Embryonic facial prominence (tissue), 1 donor: ENCODE data around the gene PNLIPRP1.

Experiments used
- DNase-seq: peaks from one replicate; pipeline ENCODE4 v3.0.0-alpha.2; 2016; ENCODE audit errors: extremely low spot score

The PNLIPRP1 gene

GRCh38 chr10:116599991-116600390 is 9.2 kb downstream of the PNLIPRP1 start:
- DNase-seq, result no peak

GRCh38 chr10:116602648-116603400 is 12.1 kb downstream of the PNLIPRP1 start:
- no peak for DNase-seq

GRCh38 chr10:116606061-116606483 is 15.3 kb downstream of the PNLIPRP1 start:
- no peak for DNase-seq

- no peak for DNase-seq
These were observed 16.6 kb downstream of the PNLIPRP1 start for GRCh38 chr10:116607336-116607735.

DNA sequence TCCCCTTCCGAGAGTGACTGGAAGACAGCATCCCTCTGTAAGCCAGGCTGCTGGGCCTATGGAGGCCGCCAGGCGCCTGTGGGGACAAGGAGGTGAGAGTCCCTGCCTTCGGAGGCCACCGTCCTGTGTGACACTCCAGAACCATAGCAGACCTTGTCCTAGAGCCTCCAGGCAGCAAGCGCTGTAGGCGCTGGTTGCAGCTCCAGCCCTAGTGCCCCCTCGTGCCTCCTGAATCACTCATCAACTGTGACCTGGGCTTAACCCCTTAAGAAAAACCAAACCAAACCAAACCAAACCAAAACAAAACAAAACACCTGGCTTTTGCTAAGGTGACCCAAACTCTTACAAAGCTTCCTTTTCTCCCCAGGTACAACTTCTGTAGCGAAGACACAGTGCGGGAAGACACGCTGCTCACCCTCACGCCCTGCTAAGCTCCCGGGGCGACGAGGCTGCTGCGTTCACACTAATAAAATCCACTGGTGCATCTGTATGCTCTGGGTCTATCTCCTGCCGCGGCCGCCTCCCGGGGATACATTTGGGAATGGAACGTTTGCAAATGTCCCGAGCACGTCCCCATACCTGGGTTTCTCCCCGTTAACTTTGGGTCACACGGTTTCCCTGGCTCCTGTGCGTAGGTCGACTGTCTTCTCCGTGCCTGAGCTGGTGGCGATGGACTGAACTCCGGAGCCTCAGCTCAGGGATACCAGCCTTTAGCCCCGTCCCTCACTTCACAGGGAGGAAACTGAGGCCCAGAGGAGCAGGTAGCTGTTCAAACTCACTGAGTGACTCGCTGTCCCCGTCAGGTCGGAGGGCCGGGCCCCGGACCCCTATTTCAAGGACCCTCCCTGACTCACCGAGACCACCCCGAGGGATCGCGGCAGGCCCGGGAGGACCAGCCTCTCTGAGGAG is 18.2 kb downstream of the PNLIPRP1 start:
- no peak for DNase-seq

DNA sequence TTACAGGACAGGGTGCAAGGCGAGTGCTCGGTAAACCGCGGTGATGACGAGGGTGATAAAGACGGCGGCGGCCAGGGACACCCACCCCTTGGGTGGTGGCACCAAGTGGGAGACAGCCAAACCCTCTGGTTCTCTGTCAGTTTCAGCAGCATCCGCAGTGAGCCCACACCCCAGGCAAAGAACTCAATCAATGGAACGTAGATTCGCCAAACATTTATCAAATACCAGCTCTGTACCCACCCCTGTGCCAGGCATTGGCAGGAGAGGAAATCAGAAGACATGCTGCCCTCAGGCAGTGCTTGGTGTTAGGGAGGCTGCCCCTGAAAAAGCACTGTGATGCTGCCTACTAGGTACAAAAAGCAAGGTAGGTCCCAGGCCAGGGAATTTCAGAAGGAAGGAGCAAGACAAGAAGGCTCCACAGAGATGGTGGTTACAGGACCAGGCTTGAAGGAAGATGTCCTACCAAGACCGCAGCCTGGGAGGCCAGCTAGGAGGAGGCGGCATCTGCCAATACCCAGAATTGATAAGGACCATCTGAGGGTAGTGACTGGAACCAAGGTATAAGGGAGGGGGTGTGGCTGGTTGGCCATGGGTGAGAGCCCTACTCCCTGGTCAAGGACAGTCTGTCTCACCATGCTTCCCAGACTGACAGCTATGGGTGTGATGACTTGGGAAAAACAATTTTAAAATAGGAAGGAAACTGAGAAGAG is 19.8 kb downstream of the PNLIPRP1 start:
- no peak for DNase-seq

DNA sequence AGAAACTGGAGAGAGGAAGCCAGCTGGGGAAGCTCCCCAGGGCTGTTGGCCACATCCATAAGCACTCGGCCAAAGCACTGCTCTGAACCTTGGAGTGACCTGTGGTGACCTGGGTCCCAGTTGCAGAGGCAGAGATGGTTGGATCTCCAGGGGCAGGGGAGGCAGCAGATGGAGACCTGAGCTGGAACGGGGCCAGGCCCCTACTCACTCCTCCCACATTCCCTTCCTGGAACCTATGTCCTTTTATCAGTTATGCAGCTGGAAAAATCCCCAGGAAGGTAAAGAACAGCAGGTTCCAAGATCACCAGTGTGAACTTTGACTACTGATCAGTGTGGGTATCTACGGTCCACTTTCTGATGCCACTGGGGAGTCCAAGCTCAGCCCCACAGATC is 20.4 kb downstream of the PNLIPRP1 start:
- DNase-seq, result no peak

- no peak for DNase-seq
These were observed 21.5 kb downstream of the PNLIPRP1 start for GRCh38 chr10:116612107-116612769.

DNA sequence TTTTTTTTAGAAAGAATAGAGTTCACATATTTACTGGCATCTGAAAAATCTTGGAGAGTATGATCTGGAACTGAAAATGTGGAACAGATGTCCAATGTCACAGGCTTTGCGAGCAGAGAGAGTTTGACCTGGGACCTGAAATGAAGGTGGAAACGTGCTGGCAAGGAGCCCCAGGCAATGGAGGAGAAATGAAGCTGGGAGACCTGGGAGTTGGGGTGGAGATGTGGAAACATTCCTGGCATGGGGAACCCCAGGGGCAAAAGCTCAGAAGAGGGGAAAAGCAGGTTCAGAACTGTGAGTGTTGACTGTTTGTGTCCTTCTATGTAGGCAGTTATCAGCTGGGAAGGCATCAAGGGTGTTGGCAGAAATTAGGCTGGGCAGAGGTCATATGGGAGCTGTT is 22.7 kb downstream of the PNLIPRP1 start:
- DNase-seq, result no peak

DNA sequence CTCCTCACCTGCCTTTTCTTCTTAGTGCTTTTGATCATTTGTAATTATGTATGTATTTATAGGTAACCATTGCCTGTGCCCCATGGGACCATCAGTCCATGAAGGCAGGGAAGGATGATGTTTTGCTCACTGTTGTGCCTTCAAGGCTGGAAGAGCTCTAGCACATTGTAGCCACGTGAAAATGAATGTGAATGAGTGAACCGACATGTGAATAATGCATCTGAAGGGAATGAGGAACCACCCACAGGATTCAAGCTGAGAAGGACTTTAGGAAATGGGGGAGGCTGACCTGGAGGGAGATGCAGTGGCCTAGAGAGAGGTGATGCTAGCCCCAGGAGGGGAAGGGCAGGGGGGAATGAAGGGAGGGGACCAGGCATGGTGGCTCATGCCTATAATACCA is 24.0 kb downstream of the PNLIPRP1 start:
- no peak for DNase-seq

DNA sequence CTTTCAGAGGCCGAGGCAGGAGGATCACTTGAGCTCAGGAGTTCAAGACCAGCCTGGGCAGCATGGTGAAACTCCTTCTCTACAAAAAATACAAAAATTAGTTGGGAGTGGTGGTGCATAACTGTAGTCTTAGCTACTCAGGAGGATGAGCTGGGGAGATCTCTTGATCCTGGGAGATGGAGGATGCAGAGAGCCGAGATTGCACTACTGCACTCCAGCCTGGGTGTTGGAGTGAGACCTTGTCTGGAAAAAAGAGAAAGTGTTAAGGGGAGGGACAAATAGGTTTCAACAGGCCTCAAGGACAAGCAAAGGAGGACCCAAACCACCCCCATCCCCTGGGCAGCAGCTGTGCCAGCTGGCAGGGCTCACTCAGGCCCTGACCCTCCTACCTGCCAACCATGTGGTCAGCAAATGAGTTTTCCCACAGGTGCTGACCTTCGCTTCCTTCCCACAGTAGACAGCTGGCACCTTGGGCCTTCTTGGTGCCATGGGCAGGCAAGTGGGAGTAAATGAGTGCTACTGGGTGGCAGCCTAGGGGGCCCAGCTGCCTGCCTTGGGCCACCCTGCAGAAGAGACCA is 24.5 kb downstream of the PNLIPRP1 start:
- DNase-seq, result no peak

DNA sequence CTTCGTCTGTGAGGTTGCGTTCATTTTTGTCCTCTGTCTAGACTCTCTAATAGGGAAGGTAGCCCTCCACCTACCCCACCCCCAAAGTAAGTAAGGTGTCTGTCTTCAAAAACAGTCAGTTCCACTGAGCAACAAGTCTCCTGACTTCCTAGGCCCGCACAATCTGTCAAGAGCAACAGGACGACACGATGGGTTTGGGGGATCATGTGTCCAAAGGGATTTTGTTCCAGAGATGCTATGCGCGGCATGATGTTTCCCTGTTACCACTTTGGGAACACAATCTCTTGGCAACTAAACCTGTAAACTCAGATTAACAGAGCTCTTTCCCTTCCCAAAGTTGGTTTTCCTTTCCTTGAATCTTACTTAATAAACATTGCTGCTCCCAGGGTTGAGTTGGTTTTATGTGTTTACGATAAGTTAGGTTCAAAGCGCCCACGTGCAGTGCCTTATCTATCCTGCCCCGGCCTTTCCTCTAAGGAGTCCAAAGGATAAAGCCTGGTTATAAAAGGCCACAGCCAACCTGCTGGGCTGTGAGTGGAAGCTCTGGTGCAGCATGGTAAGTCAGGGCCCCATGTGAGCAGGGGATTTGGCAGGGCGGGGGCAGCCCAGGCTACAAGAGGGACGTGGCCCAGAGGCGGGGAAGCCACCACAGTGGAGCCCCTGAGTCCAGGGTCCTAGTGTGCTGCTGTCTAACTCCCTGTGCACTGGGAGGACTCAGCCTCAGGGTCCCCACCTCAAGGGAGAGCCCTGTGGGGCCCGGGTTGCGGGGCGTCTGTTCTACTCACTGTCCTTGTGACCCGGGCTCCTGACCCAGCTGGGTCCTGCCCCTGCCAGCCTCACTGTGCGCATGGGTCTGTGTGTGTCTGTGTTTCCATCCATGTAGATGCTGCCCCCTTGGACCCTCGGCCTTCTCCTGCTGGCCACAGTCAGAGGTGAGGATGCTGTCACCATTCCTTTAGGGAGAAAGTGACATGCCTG is 30.0 kb downstream of the PNLIPRP1 start, which contains the start of gene PNLIPRP2:
TSS of gene PNLIPRP2 (plus strand) at position 531 of the 978 bp plus-strand sequence.
- no peak for DNase-seq

- no peak for DNase-seq
These were observed 30.7 kb downstream of the PNLIPRP1 start for GRCh38 chr10:116621476-116621875.

DNA sequence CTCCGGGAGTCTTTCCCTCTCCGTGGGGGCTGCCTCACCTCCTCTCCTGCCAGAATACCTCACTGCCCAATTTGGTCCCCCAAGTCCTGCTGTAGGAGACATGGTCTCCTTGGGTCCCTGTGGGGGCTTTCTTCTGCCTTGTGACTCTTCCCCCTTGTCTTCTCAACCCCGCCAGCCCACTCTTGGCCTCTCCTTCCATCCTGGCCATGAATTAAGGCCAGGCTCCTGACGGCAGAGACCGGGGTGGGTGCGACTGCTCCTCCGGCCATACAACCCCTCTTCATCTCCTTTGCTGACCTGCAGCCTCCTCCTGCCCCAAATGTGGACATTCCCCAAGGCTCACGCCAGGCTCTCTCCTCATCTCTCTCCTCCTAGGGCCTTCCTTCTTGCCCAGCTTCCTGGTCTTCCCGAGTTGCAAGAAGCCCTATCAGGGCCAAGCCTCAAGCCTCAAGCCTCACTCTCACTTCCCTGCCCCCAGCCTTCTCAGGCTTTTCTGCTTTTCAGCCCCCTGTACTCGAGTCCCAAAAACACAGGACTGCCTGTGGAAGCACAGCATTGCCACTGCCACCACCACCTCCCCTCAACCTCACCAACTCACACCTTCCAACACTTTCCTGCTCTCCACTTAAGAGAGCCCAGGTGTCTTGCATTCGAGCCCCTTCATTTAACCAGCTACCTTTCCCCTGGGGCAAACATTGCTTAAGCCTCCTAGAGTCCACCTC is 31.3 kb downstream of the PNLIPRP1 start:
- no peak for DNase-seq

- no peak for DNase-seq
These were observed 35.1 kb downstream of the PNLIPRP1 start for GRCh38 chr10:116625845-116626244.

GRCh38 chr10:116626815-116627214 is 36.1 kb downstream of the PNLIPRP1 start:
- DNase-seq, result no peak

GRCh38 chr10:116627386-116627933 is 36.7 kb downstream of the PNLIPRP1 start:
- no peak for DNase-seq

GRCh38 chr10:116629340-116629739 is 38.6 kb downstream of the PNLIPRP1 start:
- DNase-seq, result no peak

GRCh38 chr10:116630020-116630419 is 39.3 kb downstream of the PNLIPRP1 start:
- no peak for DNase-seq
